ENCODE data around the gene ARHGEF19.
"Not testable (repeated sequence)": the region's sequence is repeated elsewhere in the genome, so short reads cannot be mapped to it uniquely, and the experiment has no call there.

Gene ARHGEF19

DNA sequence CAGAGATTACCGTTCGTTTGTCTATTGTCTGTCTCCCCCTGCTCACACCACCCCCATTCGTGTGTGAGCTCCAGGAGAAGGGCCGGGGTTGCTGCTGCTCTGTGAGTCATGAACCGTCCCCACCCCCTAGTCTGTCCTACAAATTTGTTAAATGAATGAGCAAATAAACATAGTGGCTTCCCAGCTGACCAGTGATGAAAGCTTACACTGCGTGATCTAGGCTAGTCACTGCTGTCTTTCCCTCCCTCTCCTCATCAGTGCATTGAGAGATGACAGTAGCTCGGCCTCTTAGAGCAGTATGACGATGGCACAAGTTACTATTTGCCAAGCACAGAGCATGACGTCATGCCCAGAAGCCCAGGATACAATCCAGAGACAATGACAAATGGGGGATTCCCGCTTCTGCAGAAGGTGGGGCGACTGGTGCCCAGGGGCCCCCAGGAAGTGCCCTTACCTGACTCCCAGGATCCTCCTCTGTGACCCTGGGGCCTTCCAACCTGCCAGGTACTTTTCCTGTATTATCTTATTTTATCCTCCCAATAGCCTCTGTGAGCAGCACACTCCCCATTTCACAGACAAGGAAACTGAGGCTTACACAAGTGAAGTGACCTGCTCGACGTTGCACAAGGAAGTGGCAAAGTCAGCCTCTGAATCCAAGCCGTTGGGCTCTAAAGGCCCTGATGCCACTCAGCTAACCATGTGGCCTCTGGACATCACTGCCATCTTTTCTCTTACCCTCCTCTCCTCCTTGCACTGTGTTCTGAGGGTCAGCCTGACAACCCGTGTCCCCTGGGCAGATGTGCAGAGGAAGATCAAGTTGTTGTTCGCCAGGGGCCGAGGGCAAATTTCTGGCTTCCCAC lies 48.0 kb downstream of the ARHGEF19 start:
- DNase-seq (ENCODE audit: low spot score) = no peak

DNA sequence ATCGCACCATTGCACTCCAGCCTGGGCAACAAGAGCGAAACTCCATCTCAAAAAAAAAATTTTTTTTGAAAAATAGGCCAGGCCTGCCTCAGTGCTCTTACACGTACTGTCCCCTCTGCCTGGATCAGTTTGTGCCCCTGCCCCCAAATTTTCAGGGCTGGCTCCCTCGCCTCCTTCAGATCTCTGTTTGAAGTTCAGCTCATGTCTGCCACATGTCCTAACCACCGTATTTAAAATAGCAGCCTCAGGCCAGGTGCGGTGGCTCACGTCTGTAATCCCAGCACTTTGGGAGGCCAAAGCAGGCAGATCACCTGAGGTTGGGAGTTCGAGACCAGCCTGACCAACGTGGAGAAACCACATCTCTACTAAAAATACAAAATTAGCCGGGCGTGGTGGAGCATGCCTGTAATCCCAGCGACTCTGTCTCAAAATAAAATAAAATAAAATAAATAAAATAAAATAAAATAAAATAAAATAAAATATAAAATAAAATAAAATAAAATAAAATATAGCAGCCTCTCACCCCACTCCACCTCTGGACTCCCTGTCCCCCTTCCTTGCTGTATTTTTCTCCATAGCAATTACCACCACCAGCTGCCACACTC lies 48.7 kb downstream of the ARHGEF19 start:
- DNase-seq (ENCODE audit: low spot score) = not testable (repeated sequence)

DNA sequence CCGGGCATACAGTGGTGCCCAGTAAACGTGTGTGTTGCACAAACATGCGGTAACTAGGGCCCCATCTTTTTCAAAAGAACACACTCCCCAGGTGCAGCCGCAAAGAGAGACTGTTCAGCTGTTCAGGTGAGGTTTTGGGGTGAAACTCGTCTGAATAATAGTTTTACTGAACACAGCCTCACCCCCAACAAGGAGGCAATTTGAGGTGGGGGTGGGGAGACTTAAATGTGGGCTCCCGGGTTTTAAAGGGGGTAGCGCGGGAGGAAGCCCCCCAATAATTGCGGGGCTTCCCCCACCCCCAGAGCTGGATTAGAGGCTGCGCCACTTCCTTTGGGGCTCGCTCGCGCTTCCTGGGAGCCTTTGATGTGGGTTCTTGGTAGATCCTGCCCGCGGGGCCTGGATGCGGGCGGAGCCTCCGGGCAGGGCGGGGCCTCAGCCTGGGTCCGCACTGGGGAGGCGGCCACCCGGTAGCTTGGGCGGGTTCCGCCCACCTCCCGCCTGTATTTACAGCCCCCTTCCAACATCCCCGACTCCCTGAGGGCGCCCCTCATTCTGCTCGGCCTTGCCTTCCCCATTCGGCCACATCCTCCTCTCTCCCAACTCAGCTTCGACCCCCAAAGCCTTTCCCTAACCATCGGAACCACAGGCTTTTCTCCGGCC lies 50.2 kb downstream of the ARHGEF19 start:
- no peak for DNase-seq (ENCODE audit: low spot score)

DNA sequence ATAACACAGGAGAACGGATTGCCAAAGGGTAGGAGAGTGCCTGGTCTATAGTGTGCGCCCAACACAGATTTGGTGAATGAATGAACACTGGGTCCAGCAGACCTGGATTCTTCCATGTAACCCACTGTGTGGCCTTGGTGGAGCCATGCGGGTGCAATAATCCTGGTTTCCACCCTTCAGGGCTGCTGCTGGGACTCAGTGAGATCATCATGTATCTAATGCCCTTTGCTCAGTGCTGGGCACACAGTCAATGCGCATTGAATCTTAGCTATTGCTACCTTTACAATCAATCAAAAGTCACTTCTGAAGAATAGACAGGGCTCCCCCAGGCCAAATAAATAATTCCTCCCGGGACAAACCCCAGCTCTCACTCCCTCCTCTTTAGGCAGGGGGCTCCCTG lies 50.7 kb downstream of the ARHGEF19 start:
- DNase-seq (ENCODE audit: low spot score) = no peak

DNA sequence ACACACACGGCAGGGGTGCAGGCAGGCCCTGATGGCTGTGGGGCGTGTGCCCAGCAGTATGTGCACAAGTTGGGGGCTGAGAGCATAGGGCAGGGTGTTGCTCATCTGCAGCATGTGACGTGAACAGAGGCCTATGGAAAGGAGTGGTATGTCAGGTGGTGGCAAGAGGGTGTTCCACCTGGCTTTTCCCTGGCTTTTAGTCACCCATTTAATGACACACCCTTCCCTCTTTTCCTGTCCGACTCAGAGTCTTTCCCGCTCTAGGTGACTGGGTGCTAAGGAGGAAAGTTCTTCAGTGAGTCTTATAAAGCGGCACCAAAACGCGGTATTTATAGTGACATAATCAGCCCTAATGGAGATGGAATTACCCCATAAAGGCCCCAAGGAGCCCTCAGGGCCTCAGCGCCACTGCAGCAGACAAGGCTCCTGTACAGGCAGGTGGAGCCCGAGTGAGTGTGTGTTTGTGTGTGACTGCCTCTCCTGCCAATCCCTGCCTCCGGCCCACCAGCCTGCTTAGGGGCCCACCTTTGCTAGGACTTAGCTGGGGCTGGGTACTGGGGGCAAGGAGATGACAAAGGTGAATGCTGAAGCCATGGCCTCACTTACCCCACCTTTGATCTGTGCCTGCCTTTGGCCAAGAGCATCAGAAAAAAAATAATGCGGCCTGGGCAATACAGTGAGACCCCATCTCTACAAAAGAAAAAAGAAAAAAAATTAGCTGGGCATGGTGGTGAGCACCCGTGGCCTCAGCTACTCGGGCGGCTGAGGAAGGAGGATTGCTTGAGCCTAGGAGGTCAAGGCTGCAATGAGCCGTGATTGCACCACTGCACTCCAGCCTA lies 53.2 kb downstream of the ARHGEF19 start:
- DNase-seq (ENCODE audit: low spot score) = no peak

DNA sequence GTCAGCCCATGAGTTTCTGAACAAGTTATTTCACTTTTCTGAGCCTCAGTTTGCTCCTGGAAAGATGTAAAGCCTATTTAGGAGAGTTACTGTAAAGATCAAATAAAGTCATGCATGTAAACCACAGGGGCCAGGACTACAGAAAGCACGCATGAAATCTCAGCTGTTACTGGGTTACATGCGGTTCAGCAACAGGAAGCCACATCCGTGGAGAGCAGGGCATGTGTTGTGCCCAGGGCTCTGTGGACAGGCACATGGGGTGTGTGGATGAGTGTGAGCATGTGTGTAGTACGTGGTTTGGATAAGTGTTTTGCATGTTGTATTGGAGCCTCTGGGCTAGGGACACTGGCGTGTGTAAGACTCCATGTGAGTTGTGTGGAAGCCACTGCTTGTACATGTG lies 54.4 kb downstream of the ARHGEF19 start:
- no peak for DNase-seq (ENCODE audit: low spot score)

DNA sequence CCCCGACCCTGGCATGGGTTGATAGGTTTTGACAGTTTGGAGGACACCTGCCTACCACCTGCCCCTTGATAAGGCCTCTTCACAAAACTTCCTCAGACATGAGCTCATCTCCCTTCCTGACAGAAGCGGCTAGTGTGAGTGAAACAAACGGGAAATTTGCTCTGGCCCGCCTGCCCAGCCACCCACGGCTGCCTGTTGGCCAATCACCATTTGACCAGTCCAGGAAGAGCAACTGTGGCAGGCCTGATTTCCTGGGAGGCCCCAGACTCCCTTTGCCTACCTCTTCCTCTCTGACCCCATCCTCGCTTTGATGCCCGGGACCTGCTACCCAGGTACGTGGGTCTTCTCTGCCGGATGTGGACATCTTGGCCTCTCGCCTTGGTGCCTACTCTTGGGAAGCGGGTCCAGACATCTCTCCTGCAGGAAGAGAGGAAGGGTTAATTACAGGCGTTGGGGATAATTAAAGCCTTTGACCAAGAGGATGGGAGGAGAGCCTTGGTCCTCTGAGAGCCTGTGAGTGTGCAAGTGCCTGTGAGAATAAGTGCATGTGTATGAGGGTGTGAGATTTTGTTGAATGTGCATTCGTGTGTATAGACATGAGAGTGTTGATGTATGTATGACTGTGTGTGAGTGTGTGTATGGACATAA lies 55.5 kb downstream of the ARHGEF19 start:
- DNase-seq (ENCODE audit: low spot score) = no peak

DNA sequence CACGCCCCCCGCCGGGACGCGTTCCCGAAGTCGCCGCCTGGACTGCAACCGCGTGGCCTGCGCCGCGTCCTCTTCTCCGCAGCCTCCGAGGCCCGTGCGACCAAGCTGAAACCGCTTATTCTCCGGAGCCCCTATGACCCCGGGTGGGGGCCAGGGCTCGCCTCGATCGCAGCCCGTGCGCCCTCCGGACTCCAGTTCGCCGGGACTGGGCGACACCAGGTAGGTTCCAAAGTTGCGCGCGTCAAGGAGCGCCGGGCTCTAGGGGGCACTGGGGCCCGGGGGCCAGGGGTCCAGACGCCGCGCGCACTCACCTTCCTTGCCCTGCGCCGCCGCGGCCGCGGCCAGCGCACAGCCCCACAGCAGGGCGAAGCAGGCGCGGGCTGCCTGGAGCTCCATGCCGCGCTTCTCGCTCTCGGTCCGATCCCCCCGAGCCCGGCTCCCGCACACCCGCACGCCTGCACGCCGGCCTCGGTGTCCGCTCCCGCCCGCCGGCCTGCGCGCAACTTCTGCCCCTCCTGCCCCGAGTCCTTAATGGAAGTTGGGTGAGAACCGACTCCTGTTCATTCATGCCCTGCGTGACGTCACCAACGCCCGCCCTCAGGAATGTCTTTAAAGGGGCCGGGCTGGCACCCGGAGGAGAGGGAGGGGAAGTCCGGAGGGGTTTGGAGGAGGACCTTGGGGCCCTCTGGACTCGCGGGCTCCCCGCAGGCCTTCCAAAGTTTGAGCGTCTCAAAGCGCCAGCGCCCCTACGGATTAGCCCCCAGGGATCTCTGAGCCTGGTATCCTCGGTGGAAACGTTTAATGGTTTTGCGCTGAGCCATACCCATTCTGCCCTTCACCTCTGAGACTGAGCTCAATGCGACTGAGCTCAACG lies 56.7 kb downstream of the ARHGEF19 start, which contains the start of gene EPHA2:
EPHA2 (minus strand) TSS at position 533 of the 874 bp plus-strand sequence; CDS start at position 396, 137 bp downstream.
- DNase-seq (ENCODE audit: low spot score) = no peak

DNA sequence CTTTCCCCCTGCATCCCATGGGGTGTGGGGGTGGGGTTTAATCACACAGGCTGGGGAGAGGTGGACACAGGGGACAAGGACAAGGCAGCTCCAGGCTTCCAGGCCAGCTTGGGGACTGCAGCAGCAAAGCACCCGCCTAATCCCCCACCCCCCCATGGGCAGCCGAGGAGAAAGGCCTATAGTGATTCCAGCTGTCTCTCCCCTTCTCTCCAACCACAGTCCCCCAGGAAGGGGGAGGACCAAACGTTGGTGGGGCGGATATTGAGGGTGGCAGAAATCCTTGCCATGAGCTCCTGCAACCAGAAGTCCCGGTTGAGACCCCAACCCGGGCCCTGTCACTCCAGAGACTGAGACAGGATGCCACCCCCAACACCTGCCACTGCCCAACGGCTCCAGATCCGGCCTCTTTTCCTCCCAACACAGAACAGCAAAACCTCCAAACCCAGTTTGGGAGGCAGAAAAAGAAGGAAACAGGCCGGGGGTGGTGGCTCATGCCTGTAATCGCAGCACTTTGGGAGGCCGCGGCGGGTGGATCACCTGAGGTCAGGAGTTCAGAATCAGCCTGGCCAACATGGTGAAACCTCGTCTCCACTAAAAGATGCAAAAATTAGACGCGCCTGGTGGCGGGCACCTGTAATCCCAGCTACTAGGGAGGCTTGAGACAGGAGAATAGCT lies 58.3 kb downstream of the ARHGEF19 start:
- DNase-seq (ENCODE audit: low spot score) = no peak

DNA sequence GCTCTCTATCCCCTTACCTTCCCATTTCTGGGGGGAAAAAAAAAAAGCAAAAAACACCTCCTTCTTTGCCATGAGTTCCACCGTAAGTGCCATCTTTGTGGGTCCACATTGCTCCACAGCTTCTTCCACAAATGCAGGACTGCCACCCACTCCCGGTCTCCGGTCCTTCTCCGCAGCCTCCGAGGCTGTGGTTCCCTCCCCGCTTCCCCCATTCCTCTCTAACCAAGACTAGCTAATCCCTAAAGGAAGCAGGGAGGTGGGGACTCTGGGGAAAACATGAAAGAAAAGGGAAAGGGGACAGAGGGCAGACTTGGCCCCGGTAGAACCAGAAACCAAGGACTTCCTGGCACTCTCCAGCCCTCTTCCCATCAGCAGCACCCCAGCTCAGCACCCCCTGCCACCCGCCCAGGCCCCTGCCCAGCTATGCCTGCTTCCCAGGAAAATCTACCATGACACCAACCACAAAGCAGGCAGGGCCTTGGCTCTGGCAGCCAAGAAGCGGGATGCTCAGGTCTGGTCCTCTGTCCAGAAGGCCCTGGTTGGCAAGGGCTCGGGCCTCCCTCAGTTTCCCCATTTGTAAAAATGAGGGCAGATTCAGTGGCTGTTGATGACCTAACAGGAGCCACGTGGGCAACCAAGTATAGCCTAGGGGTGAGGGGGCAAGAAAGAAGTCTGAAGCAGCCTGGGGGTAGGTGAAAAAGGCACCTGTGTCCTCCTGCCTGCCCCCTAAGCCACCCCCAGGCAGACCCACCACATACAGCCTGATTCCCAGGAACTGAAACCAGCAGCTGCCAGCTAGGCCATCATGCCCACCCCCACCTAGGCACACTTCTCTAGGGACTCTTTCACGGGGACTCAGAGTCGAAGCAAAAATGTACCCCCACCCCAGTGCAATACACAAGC lies 59.1 kb downstream of the ARHGEF19 start:
- no peak for DNase-seq (ENCODE audit: low spot score)

DNA sequence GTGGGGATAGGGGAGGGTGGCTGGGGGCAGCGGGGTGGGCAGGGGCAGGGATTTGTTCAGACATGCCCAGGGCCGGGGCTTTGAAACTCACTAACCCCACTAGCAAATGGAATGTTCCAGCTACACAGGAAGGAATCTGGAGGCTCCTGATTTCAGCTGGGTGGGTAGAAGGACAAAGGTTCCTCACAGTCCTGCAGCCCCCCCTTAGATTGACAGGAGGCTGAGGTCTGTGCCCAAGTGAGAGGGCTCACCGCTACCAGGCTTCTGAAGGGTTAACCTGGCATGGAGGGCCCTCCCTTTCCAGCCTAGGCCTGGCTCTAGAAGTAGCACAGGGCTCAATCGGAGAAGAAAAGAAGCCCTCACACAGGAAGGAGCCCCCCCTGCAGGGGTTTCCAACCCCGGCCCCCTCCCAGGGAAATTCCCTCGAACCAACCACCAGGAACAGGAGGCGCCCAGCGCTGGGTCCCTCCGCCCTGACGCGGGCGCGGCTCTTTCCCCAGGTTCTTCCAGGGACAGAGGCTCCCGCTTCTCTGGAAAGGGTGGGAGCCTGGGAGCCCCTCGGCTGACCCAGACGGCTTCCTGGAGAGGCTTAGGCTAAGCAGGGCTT lies 59.9 kb downstream of the ARHGEF19 start:
- no peak for DNase-seq (ENCODE audit: low spot score)

DNA sequence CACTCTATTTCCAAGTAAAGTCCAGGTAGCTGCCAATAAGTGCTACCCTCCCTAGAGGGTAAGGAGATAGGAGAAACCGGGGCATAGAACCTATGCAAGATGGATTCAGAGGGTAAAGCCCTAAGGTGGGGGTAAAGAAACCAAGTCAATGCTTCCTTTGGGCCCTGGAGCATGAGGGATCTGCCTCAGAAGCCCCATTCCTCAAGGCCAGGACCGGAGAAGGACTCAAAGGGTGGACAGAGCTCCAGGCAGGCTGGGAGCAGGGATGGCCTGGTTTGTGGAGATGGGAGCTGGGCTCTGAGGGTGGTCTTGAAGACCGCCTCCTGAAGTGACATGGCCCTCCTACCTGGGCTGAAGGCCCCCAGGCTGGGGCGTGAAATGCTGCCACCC lies 60.5 kb downstream of the ARHGEF19 start:
- no peak for DNase-seq (ENCODE audit: low spot score)

DNA sequence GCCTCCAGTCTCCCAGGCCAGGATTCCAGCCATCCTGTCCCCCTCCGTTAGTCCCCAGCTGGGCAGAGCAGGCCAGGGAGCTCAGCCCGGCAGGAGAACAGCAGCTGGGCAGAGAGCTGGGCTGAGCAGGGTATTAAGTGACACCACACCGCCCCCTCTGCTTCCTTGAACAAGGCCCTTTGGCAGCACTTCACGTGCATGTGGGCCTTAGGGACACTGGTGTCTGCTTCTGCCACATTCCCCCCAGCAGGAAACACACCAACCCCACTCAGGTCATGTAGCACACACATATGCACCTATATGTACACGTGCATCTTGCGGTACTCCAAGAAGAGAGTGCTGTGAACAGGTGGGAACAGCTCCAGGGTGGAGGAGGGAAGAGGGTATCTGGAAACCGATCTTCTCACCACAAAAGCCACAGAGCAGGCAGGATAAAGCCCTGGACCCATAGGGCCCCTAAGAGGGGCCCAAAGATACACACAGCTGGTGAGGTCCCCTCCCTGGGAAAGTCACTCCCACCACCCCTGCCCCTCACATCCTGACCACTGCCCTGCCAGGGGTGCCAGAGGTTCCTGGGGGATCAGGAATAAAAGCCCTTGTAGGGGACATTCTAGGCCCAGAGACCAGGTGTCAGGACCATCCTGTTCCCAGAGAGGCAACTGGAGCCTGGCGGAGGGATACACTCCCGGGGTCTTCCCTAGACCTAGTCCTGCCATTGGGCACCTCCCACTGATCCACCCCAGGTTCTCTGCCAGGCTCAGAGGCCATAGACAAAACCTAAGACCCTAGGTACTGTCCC lies 61.1 kb downstream of the ARHGEF19 start:
- no peak for DNase-seq (ENCODE audit: low spot score)

DNA sequence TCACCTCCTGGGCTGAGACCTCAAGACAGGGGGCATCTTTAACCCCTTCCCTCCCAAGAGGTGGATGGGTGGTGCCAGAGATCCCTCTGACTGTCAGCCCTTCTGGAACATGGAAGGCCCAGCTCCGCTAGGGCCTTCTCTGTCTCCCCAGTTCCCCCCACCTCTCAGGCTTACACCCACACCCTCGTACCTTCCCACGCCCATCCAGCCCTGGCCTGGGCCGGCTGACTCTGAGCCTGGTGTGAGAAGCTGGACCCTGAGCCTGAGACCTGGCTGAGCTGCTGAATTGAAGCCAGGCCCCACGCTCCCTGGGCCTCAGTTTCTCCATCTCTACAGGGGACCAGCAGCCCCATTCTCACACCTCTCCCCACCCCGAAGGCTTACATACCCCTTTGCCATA lies 61.9 kb downstream of the ARHGEF19 start:
- no peak for DNase-seq (ENCODE audit: low spot score)

DNA sequence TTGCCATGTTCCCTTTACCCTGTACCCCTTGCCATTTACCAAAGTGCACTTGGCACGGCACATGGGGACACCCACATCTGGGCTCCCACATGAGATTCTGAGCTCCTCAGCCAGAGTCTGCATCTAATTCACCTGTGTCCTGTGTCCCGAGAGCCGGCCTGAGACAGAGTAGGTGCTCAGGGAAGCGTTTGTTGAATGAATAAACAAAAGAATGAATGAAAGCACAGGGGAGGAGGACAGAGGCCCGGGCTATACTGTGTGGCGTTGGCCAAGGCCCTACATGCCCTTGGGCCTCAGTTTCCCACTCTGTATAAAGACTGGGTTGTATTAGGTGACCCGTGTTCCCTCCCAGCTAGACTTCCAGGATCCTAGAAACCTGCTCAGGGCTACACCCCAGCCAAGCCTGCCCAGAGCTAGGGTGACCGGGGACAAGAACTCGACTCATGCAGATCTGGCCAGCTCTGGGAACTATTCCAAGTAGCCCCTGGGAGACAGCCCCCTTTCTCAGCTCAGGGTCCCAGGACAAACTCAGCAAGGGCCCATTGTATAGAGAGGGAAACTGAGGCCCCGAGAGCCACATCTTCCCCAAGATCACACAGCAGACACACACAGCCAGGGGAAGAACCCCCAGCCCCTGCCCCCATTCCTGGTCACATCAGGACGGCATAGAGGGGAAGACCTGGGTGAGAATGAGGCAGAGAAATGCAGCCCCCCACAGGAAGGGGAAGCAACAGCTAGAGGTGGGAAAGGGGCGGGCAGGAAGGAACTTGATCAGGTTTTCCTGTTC lies 62.6 kb downstream of the ARHGEF19 start:
- DNase-seq (ENCODE audit: low spot score) = no peak

DNA sequence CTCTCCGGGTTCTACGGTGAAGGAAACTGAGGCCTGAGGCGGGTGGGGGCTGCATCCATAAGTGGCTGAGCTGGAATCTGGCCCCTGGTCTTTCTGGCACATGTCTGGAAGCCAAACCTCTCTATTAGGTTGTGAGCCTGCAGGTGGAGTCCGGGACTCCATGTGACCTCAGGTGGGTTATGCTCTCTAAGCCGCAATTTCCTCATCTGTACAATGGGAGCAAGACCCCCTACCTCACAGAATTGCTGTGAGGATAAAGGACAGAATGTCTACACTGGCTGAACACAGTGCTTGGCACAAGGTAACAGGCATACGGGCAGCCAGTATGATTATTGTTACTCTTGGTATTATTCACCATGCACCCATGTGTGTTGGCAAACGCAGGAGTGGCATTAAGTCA lies 63.3 kb downstream of the ARHGEF19 start:
- no peak for DNase-seq (ENCODE audit: low spot score)
